B cell (primary cell): ENCODE results near the gene SELENOS. TPM values are rescaled to one million over a fixed set of nuclear protein-coding genes. Genes with fewer than 3 reads are reported as not detected.
A peak's percentile ranks its signal among the peaks of the same experiment; 100 is the strongest.

Experiments used
- ATAC-seq: fragments of 200-7000 bp; cut with Tn5 transposase; one replicate; pipeline ENCODE4 v1.10.0; 2021; ENCODE audit warnings: low read depth, mild to moderate bottlenecking, moderate number of reproducible peaks, moderate library complexity
- CTCF ChIA-PET: fragments of 350-600 bp; sonication (Branson Sonifier 250); formaldehyde crosslinking; loops from one replicate; lab custom pipeline; 2021; ENCODE audit warnings: antibody characterized with exemption, inconsistent platforms; lab: Charles Lee
- POLR2A ChIA-PET: fragments of 350-600 bp; sonication (Branson Sonifier 250); formaldehyde crosslinking; loops from one replicate; lab custom pipeline; 2021; ENCODE audit warnings: antibody characterized with exemption; lab: Charles Lee
- DNase-seq: peaks from one replicate; pipeline ENCODE4 v3.0.0; 2013
- H2AFZ ChIP-seq: 2 replicates; pipeline ENCODE4 v1.6.1; 2012; ENCODE audit warnings: mild to moderate bottlenecking, low read depth, low read length; ENCODE audit not compliant: insufficient read depth, poor library complexity, severe bottlenecking
- H3K27ac ChIP-seq, 2 donors: 1 replicate in 1 of 2; 2 replicates in 1 of 2; pipeline ENCODE4 v1.5.1; 2012 to 2013; ENCODE audit warnings: low read length in 2 of 2, mild to moderate bottlenecking in 2 of 2, moderate library complexity in 1 of 2
- H3K27me3 ChIP-seq, 4 experiments: fragments of 200-600 bp in 1 of 4; sonication (generic) in 1 of 4; replicated peaks in 1 of 4; 1 replicate in 2 of 4; 2 replicates in 2 of 4; pipeline versions ENCODE4 v1.6.1 to v1.7.0; 2013 to 2016; ENCODE audit warnings: low read length in 3 of 4, mild to moderate bottlenecking in 2 of 4, mixed read lengths in 1 of 4, moderate library complexity in 1 of 4; ENCODE audit not compliant: insufficient read depth in 4 of 4, control insufficient read depth in 3 of 4; ENCODE audit errors: control extremely low read depth in 1 of 4
- H3K36me3 ChIP-seq, 2 experiments: replicated peaks in 1 of 2; 1 replicate in 1 of 2; 2 replicates in 1 of 2; pipeline versions ENCODE4 v1.6.1 to v1.7.1; 2013; ENCODE audit warnings: low read length in 1 of 2; ENCODE audit not compliant: insufficient read depth in 2 of 2, control insufficient read depth in 1 of 2; ENCODE audit errors: control extremely low read depth in 1 of 2, extremely low read depth in 1 of 2
- H3K4me1 ChIP-seq, 2 donors: fragments of 200-600 bp in 1 of 2; sonication (generic) in 1 of 2; 1 replicate in 1 of 2; 2 replicates in 1 of 2; pipeline versions ENCODE4 v1.5.1 to v1.6.1; 2013 to 2017; ENCODE audit warnings: low read length in 2 of 2; ENCODE audit not compliant: control insufficient read depth in 2 of 2, insufficient read depth in 2 of 2
- H3K4me2 ChIP-seq: replicated peaks from 2 replicates; pipeline ENCODE3; 2012; ENCODE audit warnings: mild to moderate bottlenecking, low read depth, low read length; ENCODE audit not compliant: poor library complexity, severe bottlenecking
- H3K4me3 ChIP-seq, 5 experiments: fragments of 200-600 bp in 1 of 5; sonication (generic) in 1 of 5; 1 replicate in 3 of 5; 2 replicates in 2 of 5; pipeline versions ENCODE4 v1.5.1 to v1.7.0; 2011 to 2016; ENCODE audit warnings: low read length in 4 of 5, mild to moderate bottlenecking in 4 of 5, low read depth in 2 of 5, control low read depth in 1 of 5, moderate library complexity in 1 of 5; ENCODE audit not compliant: insufficient read depth in 1 of 5; ENCODE audit errors: control extremely low read depth in 1 of 5, extremely low read depth in 1 of 5
- H3K79me2 ChIP-seq: fragments of 200-600 bp; sonication (generic); one replicate; pipeline ENCODE4 v1.6.0; 2016; ENCODE audit warnings: low read length; ENCODE audit not compliant: control insufficient read depth, insufficient read depth
- H3K9ac ChIP-seq: fragments of 200-600 bp; sonication (generic); 2 replicates; pipeline ENCODE4 v1.6.1; 2017; ENCODE audit warnings: mild to moderate bottlenecking, low read length, moderate library complexity
- H3K9me3 ChIP-seq, 3 donors: one replicate each; pipeline versions ENCODE4 v1.6.1 to v1.7.1; 2013; ENCODE audit warnings: low read length in 2 of 3; ENCODE audit not compliant: control insufficient read depth in 2 of 3, insufficient read depth in 1 of 3; ENCODE audit errors: control extremely low read depth in 1 of 3
- H4K20me1 ChIP-seq: 2 replicates; pipeline ENCODE4 v1.6.0; 2012; ENCODE audit warnings: mild to moderate bottlenecking, low read length; ENCODE audit not compliant: insufficient read depth, control insufficient read depth, poor library complexity, severe bottlenecking
- H3K27ac Mint-ChIP-seq: one replicate; pipeline ENCODE4 v1.8.0; 2021; ENCODE audit warnings: mixed read lengths
- H3K27me3 Mint-ChIP-seq: one replicate; pipeline ENCODE4 v1.8.0; 2021; ENCODE audit warnings: mixed read lengths
- H3K4me1 Mint-ChIP-seq: one replicate; pipeline ENCODE4 v1.8.0; 2021; ENCODE audit warnings: mixed read lengths
- H3K4me3 Mint-ChIP-seq: one replicate; pipeline ENCODE4 v1.8.0; 2021; ENCODE audit warnings: mixed read lengths
- H3K9me3 Mint-ChIP-seq: one replicate; pipeline ENCODE4 v1.8.0; 2022; ENCODE audit warnings: mixed read lengths; ENCODE audit not compliant: insufficient read depth
- EZH2 ChIP-seq: IDR thresholded peaks from 2 replicates; pipeline ENCODE4 v1.6.1; 2012; ENCODE audit warnings: borderline replicate concordance, low read depth, mild to moderate bottlenecking, moderate library complexity, low read length; ENCODE audit not compliant: insufficient read depth, poor library complexity, severe bottlenecking
- WGBS: methylation state at CpG from one replicate; pipeline ENCODE4 v1.1.5; 2013; ENCODE audit warnings: missing lambda C conversion rate; ENCODE audit not compliant: insufficient coverage; 5-methylcytosine and 5-hydroxymethylcytosine counted together
- intact Hi-C: fragments of 100-400 bp; cut with micrococcal nuclease; formaldehyde crosslinking; loops from one replicate; pipeline ENCODE4 v1.10.0; 2022
- polyA plus RNA-seq: library from polyadenylated mRNA; depleted of rRNA; stranded (reverse); fragments of >200 nt; gene quantifications from 2 replicates; pipeline ENCODE4 v1.2.3, GENCODE V29; 2012
- total RNA-seq, 2 donors: library from RNA; stranded (reverse); fragments of 120-200 nt in 1 of 2; gene quantifications; 1 replicate in 1 of 2; 2 replicates in 1 of 2; pipeline versions ENCODE4 v1.2.3 to v1.2.4, GENCODE V29; 2013 to 2022
- TF ChIP-seq, protein P1 (sequence below): fragments of 200-600 bp; IDR thresholded peaks from one replicate; pipeline ENCODE4 v1.8.0; 2022; ENCODE audit warnings: antibody characterized with exemption, mild to moderate bottlenecking

Gene SELENOS
- total and polyA plus RNA-seq, 2 donors (not counting 1 experiment from before 2014, with no cell fraction given) = 14.2 to 26.8 TPM

- DNase-seq (no peak), ATAC-seq (no peak)
- no peaks in the 10 kb centered on the region for H3K27me3 Mint-ChIP-seq
- Histone ChIP-seq H3K9me3 (no peaks in the 10 kb centered on the region), H3K36me3 (no peaks in the 10 kb centered on the region), H3K9ac (no peak overlapping the region), H4K20me1 (peaks cover 16% of the 10 kb centered on the region), H3K4me1 (peaks cover 78 to 80% of the 10 kb centered on the region in 2 donors), H3K4me2 (peak overlapping the region; percentile 71), H2AFZ (no peak overlapping the region), H3K79me2 (peaks cover 90% of the 10 kb centered on the region), H3K27ac (peak overlapping the region in 1 of 2 donors; percentile 12), H3K4me3 (no peak overlapping the region), H3K27me3 (no peaks in the 10 kb centered on the region)
- H3K27ac Mint-ChIP-seq = peak overlapping the region; percentile 23
- 46% methylated on average over 2 of the region's 7 CpGs for WGBS
- H3K4me3 Mint-ChIP-seq = peak overlapping the region; percentile 50
- H3K4me1 Mint-ChIP-seq = peaks cover 81% of the 10 kb centered on the region
- CTCF ChIA-PET = interaction anchor here (0.7 to 6.8 kb wide), 3 partner anchors 13 to 161 kb away, joined by 4 to 33 read pairs (median 4); no protein-coding TSS in a partner anchor
- intact Hi-C loops = no loop called here
- no peaks in the 10 kb centered on the region for H3K9me3 Mint-ChIP-seq
- no peak for TF ChIP-seq EZH2
- TF ChIP-seq, protein P1, sequence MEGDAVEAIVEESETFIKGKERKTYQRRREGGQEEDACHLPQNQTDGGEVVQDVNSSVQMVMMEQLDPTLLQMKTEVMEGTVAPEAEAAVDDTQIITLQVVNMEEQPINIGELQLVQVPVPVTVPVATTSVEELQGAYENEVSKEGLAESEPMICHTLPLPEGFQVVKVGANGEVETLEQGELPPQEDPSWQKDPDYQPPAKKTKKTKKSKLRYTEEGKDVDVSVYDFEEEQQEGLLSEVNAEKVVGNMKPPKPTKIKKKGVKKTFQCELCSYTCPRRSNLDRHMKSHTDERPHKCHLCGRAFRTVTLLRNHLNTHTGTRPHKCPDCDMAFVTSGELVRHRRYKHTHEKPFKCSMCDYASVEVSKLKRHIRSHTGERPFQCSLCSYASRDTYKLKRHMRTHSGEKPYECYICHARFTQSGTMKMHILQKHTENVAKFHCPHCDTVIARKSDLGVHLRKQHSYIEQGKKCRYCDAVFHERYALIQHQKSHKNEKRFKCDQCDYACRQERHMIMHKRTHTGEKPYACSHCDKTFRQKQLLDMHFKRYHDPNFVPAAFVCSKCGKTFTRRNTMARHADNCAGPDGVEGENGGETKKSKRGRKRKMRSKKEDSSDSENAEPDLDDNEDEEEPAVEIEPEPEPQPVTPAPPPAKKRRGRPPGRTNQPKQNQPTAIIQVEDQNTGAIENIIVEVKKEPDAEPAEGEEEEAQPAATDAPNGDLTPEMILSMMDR = no peak
- POLR2A ChIA-PET = no interaction called here
Measured at GRCh38 chr15:101244036-101244781, 33.1 kb downstream of the SELENOS start.

DNA sequence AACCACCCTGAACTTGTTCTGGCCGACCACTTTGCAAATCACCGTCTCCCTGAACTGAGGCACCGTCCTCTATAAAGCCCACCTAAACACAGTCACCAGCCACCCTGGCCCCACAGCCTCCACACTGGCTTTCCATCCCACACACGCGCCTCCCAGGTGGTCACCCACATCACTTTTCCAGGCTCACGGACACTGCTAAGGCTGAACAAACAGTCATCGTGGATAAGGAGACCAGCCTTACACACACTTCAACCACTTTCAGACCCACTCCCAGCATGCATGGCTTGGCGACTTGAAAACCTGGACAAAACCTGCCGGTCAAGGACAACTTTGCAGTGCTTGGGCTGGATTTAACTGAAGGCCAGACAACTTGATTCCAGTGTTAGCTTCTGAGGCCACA is 33.9 kb downstream of the SELENOS start:
- no peaks in the 10 kb centered on the region for H3K9me3 ChIP-seq
- TF ChIP-seq EZH2 = no peak
- TF ChIP-seq, protein P1 = no peak
- H3K27me3 ChIP-seq = no peaks in the 10 kb centered on the region
- peak overlapping the region; percentile 50 for H3K4me3 Mint-ChIP-seq
- ChIA-PET POLR2A (interaction anchor here (1.6 kb wide), 1 partner anchor 8 kb away, joined by 10 read pairs; the partner anchor contains the start of gene CHSY1), CTCF (interaction anchor here (0.7 to 6.8 kb wide), 4 partner anchors 9 to 122 kb away, joined by 4 to 33 read pairs (median 9); partner anchors contain the start of gene CHSY1)
- no peak for ATAC-seq
- no peak for DNase-seq
- no peaks in the 10 kb centered on the region for H3K27me3 Mint-ChIP-seq
- no peak overlapping the region for H3K27ac ChIP-seq
- H3K4me1 Mint-ChIP-seq = peaks cover 86% of the 10 kb centered on the region
- no peak overlapping the region for H3K9ac ChIP-seq
- WGBS = 94% methylated on average over 9 of the region's 9 CpGs
- H3K4me3 ChIP-seq = no peak overlapping the region
- peaks cover 82 to 83% of the 10 kb centered on the region in 2 donors for H3K4me1 ChIP-seq
- H3K36me3 ChIP-seq = no peaks in the 10 kb centered on the region
- no peak overlapping the region for H2AFZ ChIP-seq
- peaks cover 90% of the 10 kb centered on the region for H3K79me2 ChIP-seq
- peak overlapping the region; percentile 23 for H3K27ac Mint-ChIP-seq
- peak overlapping the region; percentile 71 for H3K4me2 ChIP-seq
- intact Hi-C loops = loop anchor here (2.0 kb wide), 2 partner anchors 15 to 641 kb away; partner anchors contain the start of genes ASB7 and LINS1
- H4K20me1 ChIP-seq = peaks cover 16% of the 10 kb centered on the region
- H3K9me3 Mint-ChIP-seq = no peaks in the 10 kb centered on the region
